HG03571 (cell line): ENCODE measurements around the gene PIKFYVE.

Experiments used
- ATAC-seq: cut with Tn5 transposase; IDR thresholded peaks from one replicate; pipeline ENCODE4 v1.9.1; 2021; ENCODE audit not compliant: unreplicated experiment

PIKFYVE gene

GRCh38 chr2:208407667-208408066 is 141.6 kb downstream of the PIKFYVE start:
- ATAC-seq = no peak
